Hepatocyte (in vitro differentiated cells): ENCODE results near the gene ASB5. TPM values are rescaled to one million over a fixed set of nuclear protein-coding genes. Genes with fewer than 3 reads are reported as not detected.

ENCODE experiments used
- DNase-seq: peaks from one replicate; pipeline ENCODE4 v3.0.0-alpha.2; 2016; ENCODE audit warnings: low spot score
- H2AFZ ChIP-seq: fragments of 200-600 bp; sonication (generic); 2 replicates; pipeline ENCODE4 v1.6.0; 2016; ENCODE audit warnings: antibody characterized with exemption, mild to moderate bottlenecking
- H3K27ac ChIP-seq: fragments of 200-600 bp; sonication (generic); 2 replicates; pipeline ENCODE4 v1.5.1; 2016; ENCODE audit warnings: mild to moderate bottlenecking
- H3K27me3 ChIP-seq: fragments of 200-600 bp; sonication (generic); 2 replicates; pipeline ENCODE4 v1.6.1; 2016
- H3K36me3 ChIP-seq: fragments of 200-600 bp; sonication (generic); replicated peaks from 2 replicates; pipeline ENCODE4 v1.5.1; 2016; ENCODE audit warnings: low read depth; ENCODE audit not compliant: insufficient read depth
- H3K4me1 ChIP-seq: fragments of 200-600 bp; sonication (generic); 2 replicates; pipeline ENCODE4 v1.5.1; 2016; ENCODE audit warnings: mild to moderate bottlenecking, moderate library complexity; ENCODE audit not compliant: insufficient read depth
- H3K4me2 ChIP-seq: fragments of 200-600 bp; sonication (generic); 2 replicates; pipeline ENCODE4 v1.6.0; 2016
- H3K4me3 ChIP-seq: fragments of 200-600 bp; sonication (generic); 2 replicates; pipeline ENCODE4 v1.5.1; 2016; ENCODE audit warnings: mild to moderate bottlenecking
- H3K79me2 ChIP-seq: fragments of 200-600 bp; sonication (generic); 2 replicates; pipeline ENCODE4 v1.6.0; 2017; ENCODE audit warnings: mild to moderate bottlenecking
- H3K9me2 ChIP-seq: fragments of 200-600 bp; sonication (generic); replicated peaks from 2 replicates; pipeline ENCODE4 v1.6.0; 2017; ENCODE audit warnings: mild to moderate bottlenecking; ENCODE audit not compliant: insufficient read depth
- H3K9me3 ChIP-seq: fragments of 200-600 bp; sonication (generic); 2 replicates; pipeline ENCODE4 v1.5.1; 2016; ENCODE audit warnings: low read depth, mild to moderate bottlenecking
- H4K20me1 ChIP-seq: fragments of 200-600 bp; sonication (generic); 2 replicates; pipeline ENCODE4 v1.6.0; 2016; ENCODE audit warnings: mild to moderate bottlenecking; ENCODE audit not compliant: insufficient read depth, poor library complexity, severe bottlenecking
- CTCF ChIP-seq: fragments of 200-600 bp; sonication (generic); IDR thresholded peaks from 2 replicates; pipeline ENCODE4 v1.5.1; 2016; ENCODE audit warnings: antibody characterized with exemption, mild to moderate bottlenecking; ENCODE audit not compliant: poor library complexity
- EZH2 ChIP-seq: fragments of 200-600 bp; sonication (generic); IDR thresholded peaks from 2 replicates; pipeline ENCODE4 v1.6.1; 2016; ENCODE audit warnings: antibody characterized with exemption, mild to moderate bottlenecking, borderline replicate concordance
- EZH2phosphoT487 ChIP-seq: fragments of 200-600 bp; sonication (generic); IDR thresholded peaks from one replicate; pipeline ENCODE4 v1.6.1; 2018; ENCODE audit warnings: antibody characterized with exemption, mild to moderate bottlenecking, low read depth, moderate library complexity; ENCODE audit not compliant: unreplicated experiment, severe bottlenecking
- WGBS: methylation state at CpG from one replicate; pipeline ENCODE4 v1.1.6; 2016; ENCODE audit warnings: low lambda C conversion rate; ENCODE audit errors: missing lambda C conversion rate; 5-methylcytosine and 5-hydroxymethylcytosine counted together
- polyA plus RNA-seq: library from polyadenylated mRNA; unstranded; fragments of >200 nt; fragmentation: Nextera tagmentation; extraction: Ambion mirVana; gene quantifications from 2 replicates; pipeline ENCODE4 v1.2.1, GENCODE V29; 2016
- total RNA-seq: library from RNA; depleted of rRNA; stranded (reverse); fragments of >200 nt; gene quantifications from 2 replicates; pipeline ENCODE4 v1.2.3, GENCODE V29; 2014

The ASB5 gene
- total and polyA plus RNA-seq, 2 experiments from 2014 or later = 0.10 to 0.30 TPM

GRCh38 chr4:176191974-176192373 lies 77.0 kb downstream of the ASB5 start:
- H3K9me3 ChIP-seq = no peaks in the 10 kb centered on the region
- no peaks in the 10 kb centered on the region for H3K36me3 ChIP-seq
- H2AFZ ChIP-seq = no peak overlapping the region
- WGBS = 43% methylated on average over 1 of the region's 1 CpG
- H3K4me3 ChIP-seq = no peak overlapping the region
- TF ChIP-seq EZH2phosphoT487 (no peak), EZH2 (no peak), CTCF (no peak)
- H3K27ac ChIP-seq = no peak overlapping the region
- no peaks in the 10 kb centered on the region for H4K20me1 ChIP-seq
- H3K27me3 ChIP-seq = no peaks in the 10 kb centered on the region
- no peaks in the 10 kb centered on the region for H3K4me1 ChIP-seq
- DNase-seq = no peak
- H3K9me2 ChIP-seq = no peaks in the 10 kb centered on the region
- H3K79me2 ChIP-seq = no peaks in the 10 kb centered on the region
- no peak overlapping the region for H3K4me2 ChIP-seq

GRCh38 chr4:176189891-176190795 lies 78.9 kb downstream of the ASB5 start:
- no peak overlapping the region for H2AFZ ChIP-seq
- H3K4me1 ChIP-seq = no peaks in the 10 kb centered on the region
- no peaks in the 10 kb centered on the region for H3K36me3 ChIP-seq
- 76% methylated on average over 11 of the region's 11 CpGs for WGBS
- H3K27me3 ChIP-seq = no peaks in the 10 kb centered on the region
- no peaks in the 10 kb centered on the region for H4K20me1 ChIP-seq
- TF ChIP-seq CTCF (no peak), EZH2phosphoT487 (no peak), EZH2 (no peak)
- DNase-seq = no peak
- H3K9me2 ChIP-seq = no peaks in the 10 kb centered on the region
- no peaks in the 10 kb centered on the region for H3K9me3 ChIP-seq
- H3K4me3 ChIP-seq = no peak overlapping the region
- no peak overlapping the region for H3K27ac ChIP-seq
- H3K79me2 ChIP-seq = no peaks in the 10 kb centered on the region
- H3K4me2 ChIP-seq = no peak overlapping the region

- no peaks in the 10 kb centered on the region for H3K79me2 ChIP-seq
- no peaks in the 10 kb centered on the region for H3K27me3 ChIP-seq
- no peak overlapping the region for H2AFZ ChIP-seq
- TF ChIP-seq EZH2 (no peak), EZH2phosphoT487 (no peak), CTCF (no peak)
- DNase-seq = no peak
- H3K4me3 ChIP-seq = no peak overlapping the region
- no peaks in the 10 kb centered on the region for H3K9me2 ChIP-seq
- no peak overlapping the region for H3K27ac ChIP-seq
- H3K9me3 ChIP-seq = no peaks in the 10 kb centered on the region
- H3K36me3 ChIP-seq = no peaks in the 10 kb centered on the region
- no peaks in the 10 kb centered on the region for H3K4me1 ChIP-seq
- H3K4me2 ChIP-seq = no peak overlapping the region
- no peaks in the 10 kb centered on the region for H4K20me1 ChIP-seq
Measured at GRCh38 chr4:176188654-176189053, 80.4 kb downstream of the ASB5 start.
